Measurements from ENCODE around the gene FITM1. TPM values are rescaled to one million over a fixed set of nuclear protein-coding genes. Genes with fewer than 3 reads are reported as not detected.

Gene FITM1
- total RNA-seq, 1 donor from 2014 or later, result not detected

GRCh38 chr14:24139272-24139934 is 8.9 kb downstream of the FITM1 start:
- no peak for DNase-seq

GRCh38 chr14:24141097-24141880 is 10.8 kb downstream of the FITM1 start, which contains the start of gene EMC9:
EMC9 (minus strand) TSS chr14:24141591; CDS start chr14:24141304, 287 bp downstream.
- DNase-seq, result peak; percentile 99

DNA sequence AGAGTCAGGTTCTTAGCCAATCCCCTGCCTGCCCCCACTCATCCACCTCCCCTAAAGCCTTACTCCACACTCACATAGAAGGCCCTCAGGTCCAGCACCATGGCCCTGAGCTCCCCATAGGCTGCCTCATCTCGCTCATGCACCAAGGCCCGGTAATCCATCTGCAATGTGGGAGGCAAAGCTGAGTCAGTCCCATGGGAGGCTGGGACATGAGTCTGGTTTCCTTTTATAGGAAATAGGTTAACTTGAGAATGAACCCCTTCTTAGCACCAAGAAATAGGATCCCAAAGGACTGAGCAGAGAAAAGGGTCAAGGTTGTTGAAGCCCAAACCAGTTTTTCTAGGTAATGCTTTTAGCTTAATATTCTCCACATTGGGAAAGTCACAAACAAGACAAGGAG is 13.1 kb downstream of the FITM1 start:
- DNase-seq, result no peak

DNA sequence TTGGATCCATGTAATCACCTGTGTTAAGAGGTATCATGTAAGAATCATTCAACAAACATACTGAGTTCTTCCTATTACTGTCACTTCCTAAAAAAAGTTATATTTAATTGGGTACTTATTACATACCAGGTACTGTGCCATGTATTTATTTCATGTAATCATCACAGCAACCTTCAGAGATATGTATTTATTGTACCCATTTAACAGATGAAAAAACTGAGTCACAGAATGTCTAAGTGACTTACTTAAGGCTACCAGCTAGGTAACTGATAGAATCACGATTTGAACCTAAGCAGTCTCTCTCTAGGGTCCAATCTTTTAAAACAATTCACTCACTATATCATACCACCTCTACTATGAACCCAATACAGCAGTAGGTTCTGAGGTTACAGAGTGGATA is 14.0 kb downstream of the FITM1 start:
- no peak for DNase-seq

- no peak for DNase-seq
Measured at GRCh38 chr14:24145219-24145618, 14.8 kb downstream of the FITM1 start.

DNA sequence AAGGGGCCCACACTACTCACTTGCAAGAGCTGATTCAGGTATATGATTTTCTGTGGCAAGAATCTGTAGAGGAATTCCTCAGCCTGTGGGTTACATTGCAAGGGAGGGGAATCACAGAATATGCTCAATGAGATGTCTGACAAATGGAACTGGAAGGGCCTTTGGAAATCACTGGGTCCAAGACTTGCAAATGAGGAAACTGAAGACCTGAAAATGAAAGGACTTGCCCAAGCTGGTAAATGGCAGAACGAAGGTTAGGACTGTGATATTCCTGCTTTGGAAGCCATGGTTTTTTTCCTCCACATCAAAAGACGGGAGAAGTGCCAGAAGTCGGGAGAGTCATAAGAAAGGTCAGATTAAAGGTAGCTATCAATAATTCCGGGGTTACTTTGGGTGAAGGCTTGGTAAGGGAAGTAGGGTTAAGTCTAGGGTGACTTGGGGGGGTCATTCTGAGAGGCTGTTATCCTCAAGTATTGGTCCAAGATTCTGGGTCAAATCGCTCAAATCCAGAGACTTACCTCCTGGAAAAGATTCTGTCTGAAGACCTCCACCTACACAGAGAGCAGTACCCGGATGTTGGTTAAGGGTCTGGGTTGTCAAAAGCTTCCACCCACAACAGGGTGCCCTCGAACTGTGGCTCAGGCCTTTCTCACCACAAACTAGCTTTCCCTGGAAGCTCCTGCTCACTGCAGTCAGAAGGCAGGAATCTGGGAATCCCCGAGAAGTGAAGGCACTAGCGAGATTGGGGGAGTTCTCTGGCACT is 15.4 kb downstream of the FITM1 start:
- no peak for DNase-seq

- peak; percentile 86 for DNase-seq
Measured at GRCh38 chr14:24146453-24146977, 16.1 kb downstream of the FITM1 start, which contains the start of gene PSME2. PSME2 (minus strand) TSS chr14:24146610; CDS start chr14:24146581, 29 bp downstream.

DNA sequence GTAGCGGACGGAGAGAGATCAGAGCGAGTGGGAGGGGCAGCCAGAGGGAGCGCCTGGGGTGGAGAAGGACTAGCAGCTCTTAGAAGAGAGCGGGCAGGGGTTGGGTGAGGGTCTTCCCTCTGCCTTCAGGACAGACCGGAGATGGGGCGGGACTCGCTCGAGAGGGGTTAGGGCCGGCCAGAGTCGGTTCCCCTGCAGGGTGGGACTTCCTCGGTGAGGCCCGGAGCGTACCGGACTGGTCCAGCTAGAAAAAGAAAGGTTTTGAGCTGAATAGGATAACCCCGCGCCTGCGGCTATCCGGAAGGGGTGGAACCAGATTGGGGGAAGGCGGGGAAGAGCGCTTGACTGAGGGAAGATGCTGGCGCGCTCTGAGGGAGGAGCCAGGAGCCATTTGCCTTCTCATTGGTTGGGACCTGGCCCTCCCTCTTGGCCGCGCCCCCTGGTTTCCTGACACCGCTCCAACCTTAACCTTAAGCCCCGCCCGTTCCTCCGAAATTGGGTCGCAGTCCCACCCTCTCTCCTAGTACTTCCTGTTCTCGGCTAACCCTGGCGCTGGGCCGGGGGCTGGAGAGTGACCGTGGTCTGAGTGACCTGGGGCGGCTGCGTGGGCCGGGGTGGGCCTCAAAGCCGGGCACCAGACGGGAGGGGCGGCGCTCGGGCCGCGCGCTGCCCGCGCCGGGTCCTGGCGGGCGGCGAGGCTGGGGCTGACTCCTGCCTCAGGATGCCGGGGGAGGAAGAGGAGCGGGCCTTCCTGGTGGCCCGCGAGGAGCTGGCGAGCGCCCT is 16.7 kb downstream of the FITM1 start, which contains the start of gene RNF31:
RNF31 (plus strand) TSS at position 521 of the 783 bp plus-strand sequence; CDS start at position 722, 201 bp downstream.
- peak; percentile 96 for DNase-seq

DNA sequence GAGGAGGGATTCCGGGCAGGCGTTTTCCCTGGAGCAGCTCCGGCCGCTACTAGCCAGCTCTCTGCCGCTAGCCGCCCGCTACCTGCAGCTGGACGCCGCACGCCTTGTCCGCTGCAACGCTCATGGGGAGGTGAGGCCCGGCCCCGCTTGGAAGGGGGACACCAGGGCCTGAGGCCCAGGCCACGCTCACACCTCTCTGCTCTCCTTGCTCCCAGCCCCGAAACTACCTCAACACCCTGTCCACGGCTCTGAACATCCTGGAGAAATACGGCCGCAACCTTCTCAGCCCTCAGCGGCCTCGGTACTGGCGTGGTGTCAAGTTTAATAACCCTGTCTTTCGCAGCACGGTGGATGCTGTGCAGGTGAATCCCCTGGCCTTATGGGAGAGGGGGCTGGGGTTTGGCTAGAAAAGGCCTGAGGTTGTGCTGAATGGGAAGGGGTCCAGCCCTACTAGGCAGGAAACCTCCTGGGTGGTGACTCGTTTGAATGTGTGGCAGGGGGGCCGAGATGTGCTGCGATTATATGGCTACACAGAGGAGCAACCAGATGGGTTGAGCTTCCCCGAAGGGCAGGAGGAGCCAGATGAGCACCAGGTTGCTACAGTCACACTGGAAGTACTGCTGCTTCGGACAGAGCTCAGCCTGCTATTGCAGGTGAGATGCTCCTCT is 17.4 kb downstream of the FITM1 start:
- DNase-seq, result no peak

GRCh38 chr14:24149302-24149969 is 19.0 kb downstream of the FITM1 start:
- DNase-seq, result no peak

DNA sequence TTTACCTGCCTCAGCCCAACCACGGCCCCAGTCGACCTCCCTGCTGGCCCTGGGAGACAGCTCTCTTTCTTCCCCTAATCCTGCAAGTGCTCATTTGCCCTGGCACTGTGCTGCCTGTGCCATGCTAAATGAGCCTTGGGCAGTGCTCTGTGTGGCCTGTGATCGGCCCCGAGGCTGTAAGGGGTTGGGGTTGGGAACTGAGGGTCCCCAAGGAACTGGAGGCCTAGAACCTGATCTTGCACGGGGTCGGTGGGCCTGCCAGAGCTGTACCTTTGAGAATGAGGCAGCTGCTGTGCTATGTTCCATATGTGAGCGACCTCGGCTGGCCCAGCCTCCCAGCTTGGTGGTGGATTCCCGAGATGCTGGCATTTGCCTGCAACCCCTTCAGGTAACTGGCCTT is 19.6 kb downstream of the FITM1 start:
- no peak for DNase-seq

DNA sequence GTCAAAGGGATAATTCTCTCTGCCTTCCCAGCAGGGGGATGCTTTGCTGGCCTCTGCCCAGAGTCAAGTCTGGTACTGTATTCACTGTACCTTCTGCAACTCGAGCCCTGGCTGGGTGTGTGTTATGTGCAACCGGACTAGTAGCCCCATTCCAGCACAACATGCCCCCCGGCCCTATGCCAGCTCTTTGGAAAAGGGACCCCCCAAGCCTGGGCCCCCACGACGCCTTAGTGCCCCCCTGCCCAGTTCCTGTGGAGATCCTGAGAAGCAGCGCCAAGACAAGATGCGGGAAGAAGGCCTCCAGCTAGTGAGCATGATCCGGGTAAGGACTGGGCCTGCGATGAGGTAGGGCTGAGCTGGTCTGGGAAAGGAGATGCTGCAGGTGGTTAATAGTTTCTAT is 20.1 kb downstream of the FITM1 start:
- no peak for DNase-seq

DNA sequence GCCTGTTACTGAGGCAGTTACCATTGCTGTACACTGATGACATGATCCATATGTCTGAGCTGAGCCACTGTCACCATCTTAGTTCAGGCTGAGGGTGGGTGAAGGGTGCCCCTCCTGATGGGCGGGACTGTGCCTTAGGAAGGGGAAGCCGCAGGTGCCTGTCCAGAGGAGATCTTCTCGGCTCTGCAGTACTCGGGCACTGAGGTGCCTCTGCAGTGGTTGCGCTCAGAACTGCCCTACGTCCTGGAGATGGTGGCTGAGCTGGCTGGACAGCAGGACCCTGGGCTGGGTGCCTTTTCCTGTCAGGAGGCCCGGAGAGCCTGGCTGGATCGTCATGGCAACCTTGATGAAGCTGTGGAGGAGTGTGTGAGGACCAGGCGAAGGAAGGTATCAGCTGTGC is 20.5 kb downstream of the FITM1 start:
- DNase-seq, result no peak

DNA sequence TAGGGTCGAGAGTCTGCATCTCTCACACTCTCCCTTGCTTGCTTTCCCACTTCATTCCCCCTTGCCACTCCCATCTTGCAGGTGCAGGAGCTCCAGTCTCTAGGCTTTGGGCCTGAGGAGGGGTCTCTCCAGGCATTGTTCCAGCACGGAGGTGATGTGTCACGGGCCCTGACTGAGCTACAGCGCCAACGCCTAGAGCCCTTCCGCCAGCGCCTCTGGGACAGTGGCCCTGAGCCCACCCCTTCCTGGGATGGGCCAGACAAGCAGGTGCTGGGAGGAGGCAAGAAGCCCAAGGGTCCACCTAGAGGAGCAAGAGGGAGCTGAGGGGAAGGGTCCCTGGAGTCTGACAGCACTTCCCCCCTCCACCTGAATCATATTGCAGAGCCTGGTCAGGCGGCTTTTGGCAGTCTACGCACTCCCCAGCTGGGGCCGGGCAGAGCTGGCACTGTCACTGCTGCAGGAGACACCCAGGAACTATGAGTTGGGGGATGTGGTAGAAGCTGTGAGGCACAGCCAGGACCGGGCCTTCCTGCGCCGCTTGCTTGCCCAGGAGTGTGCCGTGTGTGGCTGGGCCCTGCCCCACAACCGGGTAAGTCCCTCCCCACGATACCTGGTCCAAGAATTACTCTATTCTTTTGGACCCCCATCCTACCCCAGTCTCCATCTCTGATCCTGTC is 21.1 kb downstream of the FITM1 start:
- no peak for DNase-seq

GRCh38 chr14:24155100-24155499 is 24.6 kb downstream of the FITM1 start:
- no peak for DNase-seq

DNA sequence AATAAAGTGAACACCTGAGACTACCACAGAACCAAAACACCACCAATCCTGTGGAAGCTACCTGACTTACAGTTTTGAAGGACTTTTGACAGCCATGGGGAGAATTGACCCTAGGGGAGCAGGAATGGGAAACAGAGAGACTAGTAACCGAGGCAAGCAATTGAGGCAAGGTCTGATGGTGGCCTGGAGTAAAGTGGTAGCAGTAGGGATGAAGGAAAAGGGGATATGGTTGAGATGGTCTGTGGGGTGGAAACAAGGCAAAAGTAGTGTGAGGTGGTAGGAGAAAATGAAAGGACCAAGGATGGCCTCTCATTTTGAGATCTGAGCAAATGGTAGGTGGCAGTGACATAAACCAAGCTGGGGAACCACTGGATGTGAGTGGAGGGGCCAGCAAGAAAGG is 26.4 kb downstream of the FITM1 start:
- no peak for DNase-seq

GRCh38 chr14:24157331-24157730 is 26.9 kb downstream of the FITM1 start:
- no peak for DNase-seq

- no peak for DNase-seq
Measured at GRCh38 chr14:24159777-24160498, 29.5 kb downstream of the FITM1 start.

- no peak for DNase-seq
Measured at GRCh38 chr14:24160499-24160849, 30.0 kb downstream of the FITM1 start.
